Right renal pelvis (tissue), 4 donors: ENCODE results near the gene ATP10A. TPM values are rescaled to one million over a fixed set of nuclear protein-coding genes. Genes with fewer than 3 reads are reported as not detected.
"Not testable (repeated sequence)": the region's sequence is repeated elsewhere in the genome, so short reads cannot be mapped to it uniquely, and the experiment has no call there.

Experiments used
- DNase-seq, 4 donors: peaks; one replicate each; pipeline ENCODE4 v3.0.0-alpha.2; 2013; ENCODE audit warnings: low read depth in 4 of 4, low spot score in 3 of 4, missing footprints in 1 of 4
- polyA plus RNA-seq, 4 donors: library from polyadenylated mRNA; unstranded; fragments of 120-200 nt; gene quantifications; one replicate each; pipeline ENCODE4 v1.2.1, GENCODE V29; 2013; ENCODE audit not compliant: insufficient read length in 4 of 4

The ATP10A gene
- polyA plus RNA-seq, 4 donors = 2.6 to 4.9 (median 3.2) TPM

GRCh38 chr15:25776071-25776746 lies 86.9 kb downstream of the ATP10A start:
- no peak for DNase-seq

- no peak for DNase-seq
Observed at GRCh38 chr15:25775317-25775912, 87.7 kb downstream of the ATP10A start.

- DNase-seq = no peak
Observed at GRCh38 chr15:25774871-25775270, 88.3 kb downstream of the ATP10A start.

GRCh38 chr15:25773248-25773647 lies 89.9 kb downstream of the ATP10A start:
- DNase-seq = no peak

- DNase-seq = no peak
Observed at GRCh38 chr15:25772500-25772899, 90.6 kb downstream of the ATP10A start.

- DNase-seq = not testable (repeated sequence)
Observed at GRCh38 chr15:25771736-25772135, 91.4 kb downstream of the ATP10A start.

GRCh38 chr15:25771338-25771706 lies 91.8 kb downstream of the ATP10A start:
- no peak for DNase-seq

- DNase-seq = no peak
Observed at GRCh38 chr15:25770618-25771337, 92.3 kb downstream of the ATP10A start.

GRCh38 chr15:25770031-25770430 lies 93.1 kb downstream of the ATP10A start:
- DNase-seq = no peak

- DNase-seq = no peak
Observed at GRCh38 chr15:25768271-25768670, 94.9 kb downstream of the ATP10A start.

GRCh38 chr15:25767356-25768151 lies 95.6 kb downstream of the ATP10A start:
- DNase-seq = no peak

GRCh38 chr15:25766417-25766816 lies 96.7 kb downstream of the ATP10A start:
- no peak for DNase-seq

GRCh38 chr15:25764980-25765735 lies 98.0 kb downstream of the ATP10A start:
- DNase-seq = no peak

- no peak for DNase-seq
Observed at GRCh38 chr15:25763954-25764353, 99.2 kb downstream of the ATP10A start.

GRCh38 chr15:25763331-25763751 lies 99.8 kb downstream of the ATP10A start:
- no peak for DNase-seq

GRCh38 chr15:25761971-25762662 lies 101.0 kb downstream of the ATP10A start:
- DNase-seq = no peak

- no peak for DNase-seq
Observed at GRCh38 chr15:25759421-25759820, 103.7 kb downstream of the ATP10A start.

GRCh38 chr15:25758612-25759011 lies 104.5 kb downstream of the ATP10A start:
- DNase-seq = not testable (repeated sequence)

- no peak for DNase-seq
Observed at GRCh38 chr15:25743548-25744275, 119.4 kb downstream of the ATP10A start.
